GM13977 (cell line): ENCODE results near the gene IL26.

Experiments
- DNase-seq: peaks from one replicate; pipeline ENCODE4 v3.0.0; 2012; ENCODE audit warnings: low spot score
- in situ Hi-C: fragments of 300-500 bp; cut with MboI; formaldehyde crosslinking; loops from one replicate; pipeline ENCODE4 v1.12.0; 2022; ENCODE audit warnings: low sequenced_read_pairs, low pct_unique_long_range_greater_than_20kb, mixed read lengths, inconsistent platforms; ENCODE audit not compliant: unreplicated experiment
- TF ChIP-seq, protein P1 (sequence below): IDR thresholded peaks from 2 replicates; pipeline ENCODE4 v1.5.1; 2012; ENCODE audit warnings: mild to moderate bottlenecking, control low read depth; ENCODE audit not compliant: insufficient read depth; ENCODE audit errors: extremely low read depth, missing control alignments

Gene IL26

DNA sequence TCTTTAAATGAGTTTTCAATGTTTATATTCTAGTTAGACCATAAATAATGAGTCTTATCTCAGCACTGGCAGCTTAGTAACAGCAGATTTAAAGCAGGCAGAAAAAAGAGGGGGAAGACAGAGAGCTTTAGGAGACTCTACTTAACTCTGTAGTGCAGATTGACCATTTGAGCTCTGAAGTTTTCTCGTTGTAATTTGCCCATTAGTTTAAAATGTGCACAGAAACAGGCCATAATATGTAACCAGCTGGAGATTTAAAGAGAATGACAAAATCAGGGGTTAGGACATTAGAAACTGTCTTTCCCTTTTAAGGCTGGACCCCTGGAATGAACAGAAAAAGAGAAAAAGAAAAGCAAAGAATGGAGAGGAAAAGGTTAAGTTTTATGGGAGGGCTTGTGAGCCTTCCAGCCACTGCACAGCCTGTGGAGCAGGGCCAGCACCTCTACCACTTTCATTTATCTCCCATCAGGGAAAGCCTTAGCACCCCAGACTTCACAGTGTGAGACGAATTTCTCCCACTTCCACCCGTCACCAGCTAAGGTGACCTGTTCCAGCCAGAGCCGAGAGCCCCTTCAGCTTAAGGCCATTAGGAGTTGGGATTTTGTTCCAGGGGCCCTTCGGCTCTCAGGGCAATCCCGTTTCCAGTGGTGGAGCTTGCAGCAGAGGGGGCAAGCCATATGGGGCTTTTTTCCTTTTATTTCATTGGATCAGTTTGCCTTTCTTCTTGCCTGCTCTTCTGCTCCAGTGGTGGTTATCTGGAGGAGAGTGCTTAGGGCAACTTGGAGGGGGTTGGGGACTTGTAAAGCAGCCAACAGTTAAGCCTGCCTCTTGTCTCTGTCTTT is 19.8 kb upstream of the IL26 start:
- in situ Hi-C loops = loop anchor here (25.0 kb wide), 1 partner anchor 442 kb away; the partner anchor contains the start of gene NUP107
- no peak for DNase-seq
- TF ChIP-seq, protein P1, sequence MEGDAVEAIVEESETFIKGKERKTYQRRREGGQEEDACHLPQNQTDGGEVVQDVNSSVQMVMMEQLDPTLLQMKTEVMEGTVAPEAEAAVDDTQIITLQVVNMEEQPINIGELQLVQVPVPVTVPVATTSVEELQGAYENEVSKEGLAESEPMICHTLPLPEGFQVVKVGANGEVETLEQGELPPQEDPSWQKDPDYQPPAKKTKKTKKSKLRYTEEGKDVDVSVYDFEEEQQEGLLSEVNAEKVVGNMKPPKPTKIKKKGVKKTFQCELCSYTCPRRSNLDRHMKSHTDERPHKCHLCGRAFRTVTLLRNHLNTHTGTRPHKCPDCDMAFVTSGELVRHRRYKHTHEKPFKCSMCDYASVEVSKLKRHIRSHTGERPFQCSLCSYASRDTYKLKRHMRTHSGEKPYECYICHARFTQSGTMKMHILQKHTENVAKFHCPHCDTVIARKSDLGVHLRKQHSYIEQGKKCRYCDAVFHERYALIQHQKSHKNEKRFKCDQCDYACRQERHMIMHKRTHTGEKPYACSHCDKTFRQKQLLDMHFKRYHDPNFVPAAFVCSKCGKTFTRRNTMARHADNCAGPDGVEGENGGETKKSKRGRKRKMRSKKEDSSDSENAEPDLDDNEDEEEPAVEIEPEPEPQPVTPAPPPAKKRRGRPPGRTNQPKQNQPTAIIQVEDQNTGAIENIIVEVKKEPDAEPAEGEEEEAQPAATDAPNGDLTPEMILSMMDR = no peak

DNA sequence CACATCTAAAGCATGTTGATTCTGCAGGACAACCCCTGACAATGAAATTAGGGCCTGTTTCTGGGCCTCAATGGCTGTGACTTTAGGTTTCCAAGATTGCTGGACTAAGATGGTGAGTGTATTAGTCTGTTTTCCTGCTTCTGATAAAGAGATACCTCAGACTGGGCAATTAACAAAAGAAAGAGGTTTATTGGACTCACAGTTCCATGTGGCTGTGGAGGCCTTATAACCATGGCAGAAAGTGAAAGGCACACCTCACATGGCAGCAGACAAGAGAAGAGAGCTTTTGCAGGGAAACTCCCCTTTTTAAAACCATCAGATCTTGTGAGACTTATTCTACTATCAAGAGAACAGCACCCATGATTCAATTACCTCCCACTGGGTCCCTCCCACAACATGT is 17.2 kb upstream of the IL26 start:
- in situ Hi-C loops = loop anchor here (25.0 kb wide), 1 partner anchor 445 kb away; the partner anchor contains the start of gene NUP107
- TF ChIP-seq, protein P1 = no peak
- no peak for DNase-seq

DNA sequence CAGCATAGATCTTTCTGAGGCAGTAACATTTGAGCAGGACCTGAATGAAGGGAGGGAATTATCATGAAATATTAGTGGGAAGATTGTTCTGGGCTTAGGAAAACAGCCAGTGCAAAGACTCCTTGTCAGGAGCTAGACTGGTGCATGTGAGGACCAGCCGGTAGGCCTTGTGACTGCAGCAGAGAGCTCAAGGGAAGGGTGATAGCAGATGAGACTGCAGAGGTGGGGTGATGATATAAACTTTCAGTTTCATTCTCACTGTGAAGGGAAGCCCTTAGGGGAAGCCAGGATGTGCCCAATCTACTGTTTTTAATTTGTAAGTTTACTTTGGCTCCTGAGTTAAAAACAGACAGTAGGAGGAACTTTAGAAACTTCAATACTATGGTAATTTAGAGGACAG is 15.4 kb upstream of the IL26 start:
- TF ChIP-seq, protein P1 = no peak
- peak; percentile 67 for DNase-seq
- in situ Hi-C loops = loop anchor here (25.0 kb wide), 1 partner anchor 446 kb away; the partner anchor contains the start of gene NUP107

DNA sequence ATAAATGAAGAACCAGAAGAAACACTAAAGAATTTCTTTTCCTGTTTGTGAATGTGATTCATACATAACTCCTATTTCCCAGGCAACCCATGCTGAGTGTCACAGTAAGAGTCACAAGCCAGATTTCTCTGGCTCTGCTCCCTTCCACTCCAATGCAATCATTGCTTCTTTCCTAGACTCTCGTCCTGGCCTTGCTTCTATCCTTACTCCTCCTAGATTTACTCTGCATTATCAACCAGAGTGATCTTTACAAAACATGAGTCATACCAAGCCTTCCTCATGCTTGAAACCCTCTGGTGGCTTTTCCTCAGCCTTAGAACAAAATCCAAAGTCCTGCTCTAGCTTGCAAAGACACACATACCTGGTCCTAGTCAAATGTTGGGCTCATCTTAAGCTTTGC is 14.5 kb upstream of the IL26 start:
- no peak for DNase-seq
- in situ Hi-C loops = loop anchor here (25.0 kb wide), 1 partner anchor 447 kb away; the partner anchor contains the start of gene NUP107
- TF ChIP-seq, protein P1 = no peak

DNA sequence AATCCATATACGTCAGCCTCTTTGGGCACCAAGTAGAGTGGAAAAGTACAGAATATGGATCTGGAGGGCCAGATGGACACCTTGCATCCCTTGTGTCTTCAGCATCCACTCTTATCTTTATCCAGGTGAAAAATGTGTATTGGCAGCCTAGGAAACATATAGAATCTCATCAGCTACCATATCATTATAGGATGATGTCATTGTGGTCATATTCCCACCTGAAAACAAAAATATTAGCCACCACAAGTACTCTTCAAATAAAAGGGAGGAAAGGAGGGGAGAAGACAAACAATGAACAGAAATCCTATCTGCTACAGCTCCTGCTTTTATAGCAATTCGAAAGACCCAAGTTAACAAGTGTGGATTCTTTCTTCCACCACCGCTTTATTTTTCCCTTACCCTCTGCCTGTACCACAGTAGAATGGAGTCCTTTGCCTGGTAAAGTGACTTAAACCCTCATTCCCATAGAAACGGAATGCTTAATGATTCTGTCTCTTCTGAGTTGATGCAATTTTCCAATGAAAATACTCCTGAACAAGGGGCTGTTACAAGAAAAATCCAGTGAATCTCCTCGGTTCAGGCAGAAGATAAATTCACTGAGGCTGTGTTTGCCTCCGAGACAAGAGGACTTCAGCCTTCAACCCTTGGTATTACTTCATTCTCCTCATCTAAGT is 13.8 kb upstream of the IL26 start:
- in situ Hi-C loops = loop anchor here (10.0 to 25.0 kb wide), 2 partner anchors 75 to 448 kb away; partner anchors contain the start of gene NUP107
- TF ChIP-seq, protein P1 = no peak
- DNase-seq = no peak

DNA sequence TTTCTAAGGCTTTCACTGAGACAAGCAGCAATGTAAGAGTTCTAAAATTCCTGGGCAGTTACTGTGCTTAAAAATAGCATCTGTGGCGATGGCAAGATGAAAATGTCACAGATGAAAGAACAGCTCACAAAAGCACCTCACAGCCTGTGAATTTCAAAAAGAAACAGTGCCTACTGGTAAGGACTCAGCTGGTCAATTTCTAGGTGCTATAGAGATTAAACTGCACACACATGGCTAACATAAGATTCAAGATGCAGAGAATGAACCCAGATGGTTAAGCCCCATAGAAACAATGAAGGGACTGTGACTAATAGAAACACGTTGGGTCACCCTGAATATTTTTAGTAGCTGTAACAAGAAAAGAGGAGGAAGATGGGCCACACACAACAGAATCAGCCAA is 12.0 kb upstream of the IL26 start:
- TF ChIP-seq, protein P1 = no peak
- DNase-seq = no peak
- in situ Hi-C loops = loop anchor here (10.0 to 25.0 kb wide), 2 partner anchors 77 to 450 kb away; partner anchors contain the start of gene NUP107
